Skeletal muscle satellite cell (primary cell): ENCODE data around the gene ACBD3. TPM values are rescaled to one million over a fixed set of nuclear protein-coding genes. Genes with fewer than 3 reads are reported as not detected.

Source experiments
- H3K27me3 ChIP-seq: 2 replicates; pipeline ENCODE4 v1.7.0; 2013; ENCODE audit warnings: low read length; ENCODE audit not compliant: control insufficient read depth, insufficient read depth
- H3K36me3 ChIP-seq: 2 replicates; pipeline ENCODE4 v1.7.0; 2013; ENCODE audit warnings: mild to moderate bottlenecking, control low read depth, low read length; ENCODE audit not compliant: insufficient read depth
- H3K4me1 ChIP-seq: 2 replicates; pipeline ENCODE4 v1.7.0; 2013; ENCODE audit warnings: low read length; ENCODE audit not compliant: control insufficient read depth, insufficient read depth
- H3K4me2 ChIP-seq: 2 replicates; pipeline ENCODE4 v1.7.0; 2013; ENCODE audit warnings: mild to moderate bottlenecking, low read length
- H3K4me3 ChIP-seq: 2 replicates; pipeline ENCODE4 v1.7.0; 2013; ENCODE audit warnings: low read length
- H3K9ac ChIP-seq: 2 replicates; pipeline ENCODE4 v1.7.0; 2013; ENCODE audit warnings: mild to moderate bottlenecking, low read depth, low read length, moderate library complexity
- H3K9me3 ChIP-seq: replicated peaks from 2 replicates; pipeline ENCODE4 v1.7.0; 2013; ENCODE audit warnings: mild to moderate bottlenecking, control low read depth, low read length
- small RNA-seq: library from RNA; depleted of rRNA; stranded (forward); fragments of <200 nt; gene quantifications from one replicate; pipeline ENCODE3, GENCODE V24; 2012

ACBD3 gene

DNA sequence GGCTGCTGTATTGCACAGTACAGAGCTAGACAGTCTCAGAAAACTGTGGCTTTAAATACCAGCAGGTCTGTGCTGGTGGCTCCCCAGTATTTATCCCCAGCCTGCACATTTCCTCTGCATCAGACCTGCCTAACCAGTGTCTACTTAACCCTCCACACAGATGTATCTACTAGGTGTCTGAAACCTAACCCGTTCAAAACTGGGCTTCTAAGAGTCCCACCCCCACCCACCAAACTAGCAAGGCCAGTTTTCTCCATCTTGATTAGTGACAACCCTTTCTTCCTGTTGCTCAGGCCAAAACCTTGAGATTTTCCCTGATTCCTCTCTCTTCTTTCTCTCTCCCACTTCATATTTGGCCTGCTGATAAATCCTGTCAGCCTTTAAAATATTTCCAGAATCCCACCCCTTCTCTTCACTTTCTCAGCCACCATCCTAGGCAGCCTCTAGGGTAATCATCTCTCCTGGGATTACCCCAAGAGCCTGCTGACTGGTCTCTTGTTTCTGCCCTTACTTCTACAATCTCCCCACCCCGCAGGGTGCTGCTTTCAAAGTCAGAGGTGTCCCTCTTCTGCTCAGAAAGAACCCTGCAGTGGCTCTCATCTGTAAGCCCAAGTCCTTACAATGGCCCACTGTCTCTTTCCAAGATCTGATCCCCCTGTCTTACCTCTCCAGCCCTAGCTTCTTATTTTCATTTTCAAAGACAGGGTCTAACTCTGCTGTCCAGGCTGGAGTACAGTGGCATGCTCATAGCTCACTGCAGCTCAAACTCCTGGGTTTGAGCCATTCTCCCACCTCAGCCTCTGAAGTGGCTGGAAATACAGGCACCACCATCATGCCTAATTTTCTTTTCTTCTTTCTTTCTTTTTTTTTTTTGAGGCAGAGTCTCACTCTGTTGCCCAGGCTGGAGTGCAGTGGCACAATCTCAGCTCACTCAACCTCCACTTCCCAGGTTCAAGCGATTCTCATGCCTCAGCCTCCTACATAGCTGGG is 78.8 kb downstream of the ACBD3 start:
- Histone ChIP-seq H3K4me2 (no peak overlapping the region), H3K9me3 (no peaks in the 10 kb centered on the region), H3K36me3 (no peaks in the 10 kb centered on the region), H3K9ac (no peak overlapping the region), H3K4me1 (peaks cover 28% of the 10 kb centered on the region), H3K27me3 (no peaks in the 10 kb centered on the region), H3K4me3 (no peak overlapping the region)

GRCh38 chr1:226104671-226105121 is 81.8 kb downstream of the ACBD3 start:
- no peaks in the 10 kb centered on the region for H3K27me3 ChIP-seq
- H3K36me3 ChIP-seq = no peaks in the 10 kb centered on the region
- peak overlapping the region; percentile 32 for H3K4me2 ChIP-seq
- H3K4me1 ChIP-seq = peaks cover 23% of the 10 kb centered on the region
- no peak overlapping the region for H3K4me3 ChIP-seq
- H3K9me3 ChIP-seq = no peaks in the 10 kb centered on the region
- H3K9ac ChIP-seq = no peak overlapping the region

DNA sequence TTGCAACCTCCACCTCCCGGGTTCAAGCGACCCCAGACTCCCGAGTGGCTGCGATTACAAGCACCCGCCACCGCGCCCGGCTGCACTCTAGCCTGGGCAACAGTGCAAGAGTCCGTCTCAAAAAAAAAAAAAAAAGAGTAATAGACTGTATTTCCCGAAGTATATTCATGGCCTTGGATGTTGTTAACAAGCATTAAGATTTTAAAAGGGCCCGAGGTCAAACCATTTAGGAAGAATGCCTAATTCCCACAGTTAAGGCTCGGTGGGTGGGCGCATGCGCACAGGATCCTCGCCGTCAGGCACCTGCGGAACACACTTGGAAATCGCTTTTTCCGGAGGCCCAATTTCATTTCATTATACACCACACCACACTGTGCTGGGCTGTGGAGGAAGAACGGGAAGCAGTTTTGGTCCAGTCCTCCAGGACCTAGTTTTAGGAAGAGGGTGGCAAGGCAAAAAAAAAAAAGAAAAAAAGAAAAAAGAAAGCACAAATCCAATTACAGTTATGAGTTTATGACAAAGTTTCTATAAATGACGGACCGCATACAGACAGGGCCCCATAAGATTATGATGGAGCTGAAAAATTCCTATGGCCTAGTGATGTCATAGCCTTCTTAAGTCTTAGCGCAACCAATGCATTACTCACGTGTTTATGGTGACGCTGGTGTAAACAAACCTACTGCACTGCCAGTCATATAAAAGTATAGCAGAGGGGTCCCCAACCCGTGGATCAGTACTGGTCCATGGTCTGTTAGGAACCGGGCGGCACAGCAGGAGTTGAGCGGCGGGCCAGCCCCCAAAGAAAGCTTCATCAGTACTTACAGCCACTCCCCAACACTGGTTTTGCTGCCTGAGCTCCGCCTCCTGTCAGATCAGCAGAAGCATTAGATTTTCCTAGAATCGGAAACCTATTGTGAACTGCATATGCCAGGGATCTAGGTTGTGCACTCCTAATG is 85.8 kb downstream of the ACBD3 start:
- Histone ChIP-seq H3K9ac (peak overlapping the region; percentile 29), H3K4me1 (peaks cover 20% of the 10 kb centered on the region), H3K27me3 (peaks cover 5% of the 10 kb centered on the region), H3K4me3 (peak overlapping the region; percentile 69), H3K9me3 (no peaks in the 10 kb centered on the region), H3K36me3 (no peaks in the 10 kb centered on the region), H3K4me2 (peak overlapping the region; percentile 94)

DNA sequence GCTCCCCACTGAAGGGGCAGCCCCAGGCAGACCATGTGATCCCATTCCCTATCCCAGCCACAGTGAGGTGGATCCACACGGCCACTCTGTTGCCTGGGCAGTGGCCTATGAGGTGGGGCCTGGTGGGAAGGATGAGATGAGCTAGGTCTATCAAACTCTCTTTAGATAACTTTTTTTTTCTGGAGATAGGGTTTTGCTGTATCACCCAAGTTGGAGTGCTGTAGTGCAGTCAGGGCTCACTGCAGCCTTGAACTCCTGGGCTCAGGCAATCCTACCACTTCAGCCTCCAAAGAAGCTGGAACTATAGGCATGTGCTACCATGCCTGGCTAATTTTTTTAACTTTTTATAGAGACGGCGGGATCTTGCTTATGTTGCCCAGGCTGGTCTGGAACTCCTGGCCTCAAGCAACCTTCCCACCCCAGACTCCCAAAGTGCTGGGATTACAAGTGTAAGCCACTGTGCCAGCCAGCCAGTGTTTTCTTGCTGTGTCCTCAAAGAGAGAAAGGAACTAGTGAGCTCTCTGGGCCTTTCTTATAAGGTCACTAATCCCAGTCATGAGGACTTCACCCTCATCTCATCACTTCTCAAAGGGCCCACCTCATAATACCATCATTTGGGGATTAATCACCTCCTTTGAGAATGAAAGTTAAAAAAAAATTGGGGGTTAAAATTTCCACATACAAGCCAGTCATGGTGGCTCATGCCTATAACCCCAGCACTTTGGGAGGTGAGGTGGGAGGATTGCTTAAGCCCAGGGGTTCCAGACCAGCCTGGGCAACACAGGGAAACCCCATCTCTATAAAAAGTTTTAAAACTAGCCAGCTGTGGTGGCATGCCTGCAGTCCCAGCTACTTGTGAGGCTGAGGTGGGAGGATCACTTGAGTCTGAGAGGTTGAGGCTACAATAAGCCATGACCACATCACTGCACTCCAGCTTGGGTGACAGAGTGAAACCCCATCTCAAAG is 87.4 kb downstream of the ACBD3 start:
- no peak overlapping the region for H3K9ac ChIP-seq
- H3K9me3 ChIP-seq = no peaks in the 10 kb centered on the region
- H3K4me3 ChIP-seq = no peak overlapping the region
- no peaks in the 10 kb centered on the region for H3K36me3 ChIP-seq
- peaks cover 13% of the 10 kb centered on the region for H3K27me3 ChIP-seq
- no peak overlapping the region for H3K4me2 ChIP-seq
- peaks cover 12% of the 10 kb centered on the region for H3K4me1 ChIP-seq

DNA sequence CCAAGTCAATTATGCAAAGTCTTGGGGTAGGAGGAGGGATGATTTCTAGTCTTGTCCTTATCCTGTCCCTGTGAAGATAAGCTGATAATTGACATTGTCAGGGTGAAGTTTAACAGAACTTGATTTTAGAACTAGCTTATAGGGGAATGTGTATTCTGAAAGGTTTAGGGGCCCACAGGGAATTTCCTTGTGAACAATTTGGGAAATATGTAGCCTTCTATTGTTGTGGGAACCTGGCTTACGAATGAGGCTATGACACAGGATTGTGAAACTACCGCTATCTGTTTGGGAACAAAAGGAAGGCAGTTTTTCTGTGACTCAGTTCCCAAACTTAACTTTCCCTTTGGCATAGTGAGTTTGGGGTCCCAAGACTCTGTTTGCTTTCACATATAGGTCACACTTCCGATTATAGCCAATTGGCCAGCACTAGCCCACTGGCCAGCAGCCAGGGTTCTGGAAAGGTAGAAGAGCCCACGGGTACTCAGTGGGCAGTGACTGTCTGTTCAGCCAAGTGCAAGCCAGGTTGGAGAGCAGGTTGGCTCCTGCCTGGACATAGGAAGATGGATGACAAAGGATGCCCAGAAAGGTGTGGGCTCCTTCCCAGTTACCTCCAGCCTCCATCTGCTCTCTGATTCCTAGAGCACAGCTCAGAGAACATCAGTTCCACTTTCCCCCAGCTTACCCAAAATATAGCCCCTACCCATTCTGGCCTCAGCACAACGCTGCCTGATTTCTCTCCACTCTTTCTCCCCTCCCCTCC is 88.5 kb downstream of the ACBD3 start:
- no peak overlapping the region for H3K4me2 ChIP-seq
- H3K27me3 ChIP-seq = peaks cover 13% of the 10 kb centered on the region
- H3K4me3 ChIP-seq = no peak overlapping the region
- H3K9ac ChIP-seq = no peak overlapping the region
- no peaks in the 10 kb centered on the region for H3K36me3 ChIP-seq
- H3K4me1 ChIP-seq = peaks cover 16% of the 10 kb centered on the region
- no peaks in the 10 kb centered on the region for H3K9me3 ChIP-seq

GRCh38 chr1:226095286-226095685 is 91.3 kb downstream of the ACBD3 start:
- H3K27me3 ChIP-seq = peaks cover 13% of the 10 kb centered on the region
- H3K36me3 ChIP-seq = no peaks in the 10 kb centered on the region
- H3K9ac ChIP-seq = no peak overlapping the region
- H3K9me3 ChIP-seq = no peaks in the 10 kb centered on the region
- no peak overlapping the region for H3K4me2 ChIP-seq
- no peak overlapping the region for H3K4me3 ChIP-seq
- H3K4me1 ChIP-seq = peaks cover 17% of the 10 kb centered on the region

Small RNA genes lying within 50 kb of the gene (small RNA-seq; reads per million reads assigned to genes)
- gene AL512343.1 = not detected
